Fibroblast of lung (primary cell): Measurements from ENCODE around the gene FBN1.

ENCODE experiments used
- CTCF ChIP-seq, 2 donors: IDR thresholded peaks in 1 of 2; conservative IDR thresholded peaks in 1 of 2; 1 replicate in 1 of 2; 2 replicates in 1 of 2; pipeline ENCODE4 v1.5.1; 2011 to 2012; ENCODE audit warnings: low read length in 2 of 2, control low read depth in 1 of 2, inconsistent platforms in 1 of 2, low read depth in 1 of 2, mild to moderate bottlenecking in 1 of 2
- EZH2 ChIP-seq: IDR thresholded peaks from 2 replicates; pipeline ENCODE4 v1.5.1; 2012; ENCODE audit warnings: low read length, control low read depth, mild to moderate bottlenecking; ENCODE audit errors: missing control alignments

- TF ChIP-seq EZH2 (no peak), CTCF (conservative IDR thresholded peaks at IDR 0.05 in 1 of 2, IDR thresholded peaks at IDR 0.05 in 1 of 2; ENCODE audit: low read depth in 1 of 2, low read length in 2 of 2) (no peak)
Observed at GRCh38 chr15:48361685-48362084, 283.8 kb downstream of the FBN1 start.
